Smooth muscle cell (in vitro differentiated cells): Measurements from ENCODE around the gene TRIM32. TPM values are rescaled to one million over a fixed set of nuclear protein-coding genes. Genes with fewer than 3 reads are reported as not detected.

Source experiments
- DNase-seq: peaks from one replicate; lab custom pipeline; 2025; ENCODE audit not compliant: unreplicated experiment; lab: John Stamatoyannopoulos, UW
- H2AFZ ChIP-seq: fragments of 200-600 bp; sonication (generic); 2 replicates; pipeline ENCODE4 v1.6.0; 2016; ENCODE audit warnings: antibody characterized with exemption, low read depth, mild to moderate bottlenecking
- H3F3A ChIP-seq: fragments of 200-600 bp; sonication (generic); 2 replicates; pipeline ENCODE4 v1.6.0; 2017; ENCODE audit warnings: antibody characterized with exemption, low read depth
- H3K27ac ChIP-seq: fragments of 200-600 bp; sonication (generic); 2 replicates; pipeline ENCODE4 v1.5.1; 2016; ENCODE audit warnings: low read depth, mild to moderate bottlenecking
- H3K27me3 ChIP-seq: fragments of 200-600 bp; sonication (generic); 2 replicates; pipeline ENCODE4 v1.6.1; 2016; ENCODE audit warnings: low read depth, mild to moderate bottlenecking
- H3K36me3 ChIP-seq: fragments of 200-600 bp; sonication (generic); 2 replicates; pipeline ENCODE4 v1.5.1; 2016; ENCODE audit warnings: low read depth
- H3K4me1 ChIP-seq: fragments of 200-600 bp; sonication (generic); 2 replicates; pipeline ENCODE4 v1.5.1; 2016; ENCODE audit warnings: low read depth
- H3K4me2 ChIP-seq: fragments of 200-600 bp; sonication (generic); 2 replicates; pipeline ENCODE4 v1.6.0; 2016; ENCODE audit warnings: mild to moderate bottlenecking
- H3K4me3 ChIP-seq: fragments of 200-600 bp; sonication (generic); 2 replicates; pipeline ENCODE4 v1.5.1; 2016; ENCODE audit warnings: mild to moderate bottlenecking
- H3K79me2 ChIP-seq: fragments of 200-600 bp; sonication (generic); 2 replicates; pipeline ENCODE4 v1.6.0; 2016; ENCODE audit warnings: low read depth, mild to moderate bottlenecking
- H3K9ac ChIP-seq: fragments of 200-600 bp; sonication (generic); 2 replicates; pipeline ENCODE4 v1.6.0; 2016; ENCODE audit warnings: low read depth
- H3K9me3 ChIP-seq: fragments of 200-600 bp; sonication (generic); replicated peaks from 2 replicates; pipeline ENCODE4 v1.5.1; 2016; ENCODE audit warnings: low read depth
- H4K20me1 ChIP-seq: fragments of 200-600 bp; sonication (generic); 2 replicates; pipeline ENCODE4 v1.6.0; 2016; ENCODE audit warnings: low read depth
- CTCF ChIP-seq: fragments of 200-600 bp; sonication (generic); IDR thresholded peaks from 2 replicates; pipeline ENCODE4 v1.5.1; 2017; ENCODE audit warnings: borderline replicate concordance, mild to moderate bottlenecking, antibody characterized with exemption; ENCODE audit not compliant: insufficient read depth, poor library complexity, severe bottlenecking
- WGBS: methylation state at CpG from one replicate; pipeline ENCODE4 v1.1.7; 2016; ENCODE audit warnings: low lambda C conversion rate; 5-methylcytosine and 5-hydroxymethylcytosine counted together
- polyA plus RNA-seq: library from polyadenylated mRNA; unstranded; fragments of >200 nt; fragmentation: Nextera tagmentation; extraction: Ambion mirVana; gene quantifications from 2 replicates; pipeline ENCODE4 v1.2.1, GENCODE V29; 2016
- total RNA-seq: library from RNA; depleted of rRNA; stranded (reverse); fragments of >200 nt; gene quantifications from 2 replicates; pipeline ENCODE4 v1.2.3, GENCODE V29; 2014

The TRIM32 gene
- total and polyA plus RNA-seq, 2 experiments from 2014 or later: 21.5 to 22.7 TPM

DNA sequence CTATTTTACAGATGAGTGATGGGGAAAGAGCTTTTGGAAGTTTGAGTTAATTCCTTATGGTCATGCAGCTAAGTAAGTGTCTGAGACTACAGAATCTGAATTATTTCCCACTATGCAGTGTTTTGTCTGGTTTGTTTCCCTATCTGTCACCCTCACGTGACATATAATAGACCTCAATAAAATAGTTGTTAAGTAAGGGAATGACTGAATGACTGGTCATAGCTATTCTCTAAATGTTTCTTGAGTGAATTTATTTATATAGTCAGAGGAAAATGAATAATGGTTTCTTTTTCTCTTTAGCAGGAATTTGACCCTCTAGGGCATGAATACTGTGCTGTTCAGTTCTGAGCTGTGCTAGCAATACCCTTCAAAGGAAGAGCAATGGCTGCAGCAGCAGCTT is 10.3 kb downstream of the TRIM32 start:
- Histone ChIP-seq H3K4me3 (no peak overlapping the region), H3F3A (peaks cover 7% of the 10 kb centered on the region), H4K20me1 (peaks cover 96% of the 10 kb centered on the region), H3K27ac (peak overlapping the region; percentile 6), H3K9ac (no peak overlapping the region), H3K27me3 (no peaks in the 10 kb centered on the region), H3K9me3 (no peaks in the 10 kb centered on the region), H3K4me1 (no peaks in the 10 kb centered on the region), H3K79me2 (peaks cover 46% of the 10 kb centered on the region), H3K4me2 (no peak overlapping the region), H2AFZ (no peak overlapping the region), H3K36me3 (peaks cover 11% of the 10 kb centered on the region)
- 42% methylated on average over 1 of the region's 1 CpG for WGBS
- no peak for DNase-seq
- TF ChIP-seq CTCF: no peak

DNA sequence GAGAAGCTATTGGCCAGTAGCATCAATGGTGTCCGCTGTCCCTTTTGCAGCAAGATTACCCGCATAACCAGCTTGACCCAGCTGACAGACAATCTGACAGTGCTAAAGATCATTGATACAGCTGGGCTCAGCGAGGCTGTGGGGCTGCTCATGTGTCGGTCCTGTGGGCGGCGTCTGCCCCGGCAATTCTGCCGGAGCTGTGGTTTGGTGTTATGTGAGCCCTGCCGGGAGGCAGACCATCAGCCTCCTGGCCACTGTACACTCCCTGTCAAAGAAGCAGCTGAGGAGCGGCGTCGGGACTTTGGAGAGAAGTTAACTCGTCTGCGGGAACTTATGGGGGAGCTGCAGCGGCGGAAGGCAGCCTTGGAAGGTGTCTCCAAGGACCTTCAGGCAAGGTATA is 10.8 kb downstream of the TRIM32 start:
- H3K79me2 ChIP-seq: peaks cover 41% of the 10 kb centered on the region

DNA sequence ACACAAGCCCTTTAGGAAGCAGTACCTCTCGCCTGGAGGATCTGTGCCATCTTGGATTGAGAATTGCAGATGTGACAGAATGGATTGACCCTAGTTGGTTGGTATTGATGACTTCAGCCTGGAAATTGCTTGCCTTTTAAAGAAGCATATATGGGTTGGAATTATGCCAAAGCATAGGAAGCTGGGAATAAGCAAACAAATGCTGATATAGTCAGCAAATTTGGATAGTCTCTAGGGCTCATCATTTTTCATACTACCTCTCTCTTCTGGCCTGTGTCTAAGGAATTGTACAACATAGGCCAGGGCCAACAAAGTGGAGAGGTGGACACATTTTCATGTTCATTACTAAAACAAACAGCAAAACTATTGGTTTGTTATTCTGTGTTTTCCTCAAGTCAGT is 13.2 kb downstream of the TRIM32 start:
- 100% methylated on average over 1 of the region's 1 CpG for WGBS
- Histone ChIP-seq H3F3A (peaks cover 8% of the 10 kb centered on the region), H3K27ac (no peak overlapping the region), H3K4me2 (no peak overlapping the region), H3K27me3 (no peaks in the 10 kb centered on the region), H3K9ac (no peak overlapping the region), H3K36me3 (peaks cover 11% of the 10 kb centered on the region), H3K79me2 (peaks cover 25% of the 10 kb centered on the region), H3K9me3 (no peaks in the 10 kb centered on the region), H3K4me1 (no peaks in the 10 kb centered on the region), H3K4me3 (no peak overlapping the region), H4K20me1 (peaks cover 90% of the 10 kb centered on the region), H2AFZ (no peak overlapping the region)
- no peak for DNase-seq
- no peak for TF ChIP-seq CTCF

More for the DNA sequence above, 10.8 kb downstream of the TRIM32 start:
- Histone ChIP-seq H3K4me1 (no peaks in the 10 kb centered on the region), H3K9ac (no peak overlapping the region), H4K20me1 (peaks cover 96% of the 10 kb centered on the region), H3K4me3 (no peak overlapping the region), H3K36me3 (peaks cover 11% of the 10 kb centered on the region), H3F3A (peaks cover 7% of the 10 kb centered on the region), H3K4me2 (no peak overlapping the region), H3K27me3 (no peaks in the 10 kb centered on the region), H3K27ac (no peak overlapping the region), H2AFZ (no peak overlapping the region), H3K9me3 (no peaks in the 10 kb centered on the region)
- no peak for TF ChIP-seq CTCF
- no peak for DNase-seq
- 94% methylated on average over 16 of the region's 16 CpGs for WGBS
